Measurements from ENCODE around the gene GLI2.

GLI2 gene

GRCh38 chr2:120702801-120703200 is 32.9 kb upstream of the GLI2 start:
- Mint-ChIP-seq H3K4me3 (no peak overlapping the region), H3K27ac (no peak overlapping the region), H3K9me3 (no peaks in the 10 kb centered on the region), H3K27me3 (peaks cover 6% of the 10 kb centered on the region), H3K36me3 (ENCODE audit: low read depth) (no peaks in the 10 kb centered on the region), H3K4me1 (ENCODE audit: low read depth) (no peaks in the 10 kb centered on the region)
- intact Hi-C loops (cut with micrococcal nuclease) = no loop called here

GRCh38 chr2:120703330-120703994 is 32.2 kb upstream of the GLI2 start:
- H3K27ac Mint-ChIP-seq = no peak overlapping the region
- no peaks in the 10 kb centered on the region for H3K4me1 Mint-ChIP-seq (ENCODE audit: low read depth)
- H3K36me3 Mint-ChIP-seq (ENCODE audit: low read depth) = no peaks in the 10 kb centered on the region
- no peaks in the 10 kb centered on the region for H3K9me3 Mint-ChIP-seq
- intact Hi-C loops (cut with micrococcal nuclease) = no loop called here
- H3K4me3 Mint-ChIP-seq = no peak overlapping the region
- peaks cover 5% of the 10 kb centered on the region for H3K27me3 Mint-ChIP-seq

GRCh38 chr2:120704696-120705095 is 31.0 kb upstream of the GLI2 start:
- Mint-ChIP-seq H3K27ac (no peak overlapping the region), H3K4me1 (ENCODE audit: low read depth) (no peaks in the 10 kb centered on the region), H3K36me3 (ENCODE audit: low read depth) (no peaks in the 10 kb centered on the region), H3K4me3 (no peak overlapping the region), H3K27me3 (peaks cover 1% of the 10 kb centered on the region), H3K9me3 (no peaks in the 10 kb centered on the region)
- intact Hi-C loops (cut with micrococcal nuclease) = no loop called here

GRCh38 chr2:120707816-120708215 is 27.9 kb upstream of the GLI2 start:
- no peaks in the 10 kb centered on the region for H3K4me1 Mint-ChIP-seq (ENCODE audit: low read depth)
- peaks cover 3% of the 10 kb centered on the region for H3K27me3 Mint-ChIP-seq
- intact Hi-C loops (cut with micrococcal nuclease) = no loop called here
- no peaks in the 10 kb centered on the region for H3K9me3 Mint-ChIP-seq
- no peak overlapping the region for H3K27ac Mint-ChIP-seq
- no peaks in the 10 kb centered on the region for H3K36me3 Mint-ChIP-seq (ENCODE audit: low read depth)
- no peak overlapping the region for H3K4me3 Mint-ChIP-seq

GRCh38 chr2:120708944-120709607 is 26.6 kb upstream of the GLI2 start:
- no peak overlapping the region for H3K27ac Mint-ChIP-seq
- H3K27me3 Mint-ChIP-seq = peaks cover 3% of the 10 kb centered on the region
- H3K4me3 Mint-ChIP-seq = no peak overlapping the region
- H3K36me3 Mint-ChIP-seq (ENCODE audit: low read depth) = no peaks in the 10 kb centered on the region
- intact Hi-C loops (cut with micrococcal nuclease) = no loop called here
- no peaks in the 10 kb centered on the region for H3K4me1 Mint-ChIP-seq (ENCODE audit: low read depth)
- no peaks in the 10 kb centered on the region for H3K9me3 Mint-ChIP-seq

GRCh38 chr2:120709608-120710041 is 26.0 kb upstream of the GLI2 start:
- H3K36me3 Mint-ChIP-seq (ENCODE audit: low read depth) = no peaks in the 10 kb centered on the region
- H3K27ac Mint-ChIP-seq = no peak overlapping the region
- intact Hi-C loops (cut with micrococcal nuclease) = no loop called here
- H3K4me1 Mint-ChIP-seq (ENCODE audit: low read depth) = no peaks in the 10 kb centered on the region
- H3K4me3 Mint-ChIP-seq = no peak overlapping the region
- peaks cover 3% of the 10 kb centered on the region for H3K27me3 Mint-ChIP-seq
- H3K9me3 Mint-ChIP-seq = no peaks in the 10 kb centered on the region

- intact Hi-C loops (cut with micrococcal nuclease) = no loop called here
- no peak overlapping the region for H3K4me3 Mint-ChIP-seq
- no peaks in the 10 kb centered on the region for H3K4me1 Mint-ChIP-seq (ENCODE audit: low read depth)
- H3K27me3 Mint-ChIP-seq = peaks cover 3% of the 10 kb centered on the region
- no peak overlapping the region for H3K27ac Mint-ChIP-seq
- H3K36me3 Mint-ChIP-seq (ENCODE audit: low read depth) = no peaks in the 10 kb centered on the region
- no peaks in the 10 kb centered on the region for H3K9me3 Mint-ChIP-seq
Observed at GRCh38 chr2:120710256-120710655, 25.4 kb upstream of the GLI2 start.

GRCh38 chr2:120711694-120712093 is 24.0 kb upstream of the GLI2 start:
- H3K27ac Mint-ChIP-seq = no peak overlapping the region
- no peaks in the 10 kb centered on the region for H3K9me3 Mint-ChIP-seq
- no peaks in the 10 kb centered on the region for H3K36me3 Mint-ChIP-seq (ENCODE audit: low read depth)
- intact Hi-C loops (cut with micrococcal nuclease) = no loop called here
- no peaks in the 10 kb centered on the region for H3K4me1 Mint-ChIP-seq (ENCODE audit: low read depth)
- peaks cover 3% of the 10 kb centered on the region for H3K27me3 Mint-ChIP-seq
- H3K4me3 Mint-ChIP-seq = no peak overlapping the region

GRCh38 chr2:120712180-120712681 is 23.4 kb upstream of the GLI2 start:
- intact Hi-C loops (cut with micrococcal nuclease) = no loop called here
- no peak overlapping the region for H3K4me3 Mint-ChIP-seq
- no peak overlapping the region for H3K27ac Mint-ChIP-seq
- H3K9me3 Mint-ChIP-seq = no peaks in the 10 kb centered on the region
- H3K36me3 Mint-ChIP-seq (ENCODE audit: low read depth) = no peaks in the 10 kb centered on the region
- H3K27me3 Mint-ChIP-seq = peaks cover 2% of the 10 kb centered on the region
- H3K4me1 Mint-ChIP-seq (ENCODE audit: low read depth) = no peaks in the 10 kb centered on the region

- intact Hi-C loops (cut with micrococcal nuclease) = no loop called here
- H3K27me3 Mint-ChIP-seq = peaks cover 2% of the 10 kb centered on the region
Observed at GRCh38 chr2:120715353-120715752, 20.3 kb upstream of the GLI2 start.

GRCh38 chr2:120715941-120716340 is 19.7 kb upstream of the GLI2 start:
- no peaks in the 10 kb centered on the region for H3K9me3 Mint-ChIP-seq
- intact Hi-C loops (cut with micrococcal nuclease) = no loop called here
- no peaks in the 10 kb centered on the region for H3K36me3 Mint-ChIP-seq (ENCODE audit: low read depth)
- no peaks in the 10 kb centered on the region for H3K4me1 Mint-ChIP-seq (ENCODE audit: low read depth)
- H3K27ac Mint-ChIP-seq = no peak overlapping the region
- H3K4me3 Mint-ChIP-seq = no peak overlapping the region
- no peaks in the 10 kb centered on the region for H3K27me3 Mint-ChIP-seq

More at GRCh38 chr2:120715353-120715752, 20.3 kb upstream of the GLI2 start:
- no peak overlapping the region for H3K4me3 Mint-ChIP-seq
- H3K4me1 Mint-ChIP-seq (ENCODE audit: low read depth) = no peaks in the 10 kb centered on the region
- no peaks in the 10 kb centered on the region for H3K36me3 Mint-ChIP-seq (ENCODE audit: low read depth)
- no peaks in the 10 kb centered on the region for H3K9me3 Mint-ChIP-seq
- no peak overlapping the region for H3K27ac Mint-ChIP-seq

- H3K4me1 Mint-ChIP-seq (ENCODE audit: low read depth) = no peaks in the 10 kb centered on the region
- H3K27ac Mint-ChIP-seq = no peak overlapping the region
- no peaks in the 10 kb centered on the region for H3K27me3 Mint-ChIP-seq
- H3K9me3 Mint-ChIP-seq = no peaks in the 10 kb centered on the region
- no peak overlapping the region for H3K4me3 Mint-ChIP-seq
- H3K36me3 Mint-ChIP-seq (ENCODE audit: low read depth) = no peaks in the 10 kb centered on the region
- intact Hi-C loops (cut with micrococcal nuclease) = no loop called here
Observed at GRCh38 chr2:120716641-120717585, 18.8 kb upstream of the GLI2 start.

- no peaks in the 10 kb centered on the region for H3K36me3 Mint-ChIP-seq (ENCODE audit: low read depth)
- H3K9me3 Mint-ChIP-seq = no peaks in the 10 kb centered on the region
- H3K4me1 Mint-ChIP-seq (ENCODE audit: low read depth) = no peaks in the 10 kb centered on the region
- no peak overlapping the region for H3K4me3 Mint-ChIP-seq
- intact Hi-C loops (cut with micrococcal nuclease) = no loop called here
- H3K27ac Mint-ChIP-seq = no peak overlapping the region
- H3K27me3 Mint-ChIP-seq = peaks cover 3% of the 10 kb centered on the region
Observed at GRCh38 chr2:120719491-120719890, 16.2 kb upstream of the GLI2 start.

- Mint-ChIP-seq H3K27me3 (peaks cover 3% of the 10 kb centered on the region), H3K36me3 (ENCODE audit: low read depth) (no peaks in the 10 kb centered on the region), H3K4me1 (ENCODE audit: low read depth) (no peaks in the 10 kb centered on the region), H3K4me3 (no peak overlapping the region), H3K9me3 (no peaks in the 10 kb centered on the region), H3K27ac (no peak overlapping the region)
- intact Hi-C loops (cut with micrococcal nuclease) = no loop called here
Observed at GRCh38 chr2:120720231-120720630, 15.4 kb upstream of the GLI2 start.

All from dendritic cell treated with granulocyte-macrophage colony-stimulating factor and Interleukin-4, amounts not matched to agents 40 ng/mL and 50 ng/mL, for 4 days (primary cell).